HepG2 (cell line): ENCODE measurements around the gene TRMT112. TPM values are rescaled to one million over a fixed set of nuclear protein-coding genes. Genes with fewer than 3 reads are reported as not detected.

Experiments
- DNMT3B ChIP-seq: conservative IDR thresholded peaks from 2 replicates; pipeline ENCODE4 v1.6.1; 2016; ENCODE audit warnings: missing biosample characterization, control low read depth
- GATAD1 ChIP-seq: IDR thresholded peaks from 2 replicates; pipeline ENCODE4 v1.6.1; 2016; ENCODE audit warnings: missing genetic modification reagents, missing compliant biosample characterization
- NAIF1 ChIP-seq: sonication (generic); formaldehyde crosslinking; IDR thresholded peaks from 2 replicates; pipeline ENCODE4 v1.5.0; 2020; ENCODE audit warnings: mild to moderate bottlenecking, missing genetic modification reagents, borderline replicate concordance
- ONECUT2 ChIP-seq: sonication (generic); formaldehyde crosslinking; IDR thresholded peaks from 2 replicates; pipeline ENCODE4 v1.4.0; 2020; ENCODE audit warnings: missing genetic modification reagents
- PHF20 ChIP-seq: sonication (generic); formaldehyde crosslinking; IDR thresholded peaks from 2 replicates; pipeline ENCODE4 v1.5.0; 2020; ENCODE audit warnings: mild to moderate bottlenecking, missing genetic modification reagents
- TCF7 ChIP-seq: sonication (generic); IDR thresholded peaks from 2 replicates; pipeline ENCODE4 v1.6.1; 2016; ENCODE audit warnings: antibody characterized with exemption, low read depth
- THYN1 ChIP-seq: sonication (generic); formaldehyde crosslinking; IDR thresholded peaks from 2 replicates; pipeline ENCODE4 v1.8.1; 2023; ENCODE audit warnings: low read depth, mild to moderate bottlenecking, moderate library complexity, missing genetic modification reagents, borderline replicate concordance
- ZC3H13 ChIP-seq: sonication (generic); formaldehyde crosslinking; IDR thresholded peaks from 2 replicates; pipeline ENCODE4 v1.8.1; 2023; ENCODE audit warnings: mild to moderate bottlenecking, missing genetic modification reagents, moderate library complexity
- ZNF430 ChIP-seq: sonication (generic); formaldehyde crosslinking; IDR thresholded peaks from 2 replicates; pipeline ENCODE4 v1.9.0; 2021; ENCODE audit warnings: mild to moderate bottlenecking, missing genetic modification reagents
- ZNF543 ChIP-seq: sonication (generic); formaldehyde crosslinking; IDR thresholded peaks from 2 replicates; pipeline ENCODE4 v1.4.0; 2020; ENCODE audit warnings: mild to moderate bottlenecking, missing genetic modification reagents
- ZNF550 ChIP-seq: sonication (generic); formaldehyde crosslinking; IDR thresholded peaks from 2 replicates; pipeline ENCODE4 v1.4.0; 2020; ENCODE audit warnings: mild to moderate bottlenecking, missing genetic modification reagents, borderline replicate concordance
- polyA plus RNA-seq, 8 experiments: library from polyadenylated mRNA; depleted of rRNA in 3 of 8; stranded (reverse) in 7 of 8; unstranded in 1 of 8; fragments of >200 nt; fragmentation: Illumina TruSeq in 4 of 8; extraction: Trizol in 4 of 8; gene quantifications; 2 replicates each; pipeline versions ENCODE4 v1.2.1 to v1.2.3, GENCODE V29; 2011 to 2016; ENCODE audit warnings: low read depth in 4 of 8, missing spikeins in 1 of 8, mixed read lengths in 1 of 8; ENCODE audit not compliant: insufficient read depth in 1 of 8
- total RNA-seq, 5 experiments: library from RNA; depleted of rRNA; stranded (reverse); fragments of >200 nt; fragmentation: Illumina TruSeq; extraction: Trizol; gene quantifications; 2 replicates each; pipeline ENCODE4 v1.2.3, GENCODE V29; 2016; ENCODE audit warnings: low read depth in 1 of 5
- TF ChIP-seq, protein P1 (sequence below), 2 experiments: sonication (generic) in 1 of 2; formaldehyde crosslinking in 1 of 2; IDR thresholded peaks; 2 replicates each; pipeline versions ENCODE4 v1.4.0 to v1.6.1; 2018 to 2020; ENCODE audit warnings: missing genetic modification reagents in 2 of 2, borderline replicate concordance in 1 of 2, low read depth in 1 of 2, mild to moderate bottlenecking in 1 of 2, missing biosample characterization in 1 of 2
- TF ChIP-seq, protein P2 (sequence below): IDR thresholded peaks from 2 replicates; pipeline ENCODE4 v1.6.1; 2016; ENCODE audit warnings: mild to moderate bottlenecking
- TF ChIP-seq, protein P3 (sequence below): IDR thresholded peaks from 2 replicates; pipeline ENCODE4 v1.6.1; 2016; ENCODE audit warnings: control low read depth
- TF ChIP-seq, protein P4 (sequence below): sonication (generic); formaldehyde crosslinking; IDR thresholded peaks from 2 replicates; pipeline ENCODE4 v1.5.0; 2020; ENCODE audit warnings: mild to moderate bottlenecking, missing genetic modification reagents
- TF ChIP-seq, protein P5 (sequence below): sonication (generic); formaldehyde crosslinking; IDR thresholded peaks from 2 replicates; pipeline ENCODE4 v1.5.1; 2020; ENCODE audit warnings: mild to moderate bottlenecking, missing genetic modification reagents

Gene TRMT112
- total and polyA plus RNA-seq, 2 of the 13 experiments (the other 11 are each of a cell fraction or from before 2014, with no cell fraction given), result 186 to 409 TPM

DNA sequence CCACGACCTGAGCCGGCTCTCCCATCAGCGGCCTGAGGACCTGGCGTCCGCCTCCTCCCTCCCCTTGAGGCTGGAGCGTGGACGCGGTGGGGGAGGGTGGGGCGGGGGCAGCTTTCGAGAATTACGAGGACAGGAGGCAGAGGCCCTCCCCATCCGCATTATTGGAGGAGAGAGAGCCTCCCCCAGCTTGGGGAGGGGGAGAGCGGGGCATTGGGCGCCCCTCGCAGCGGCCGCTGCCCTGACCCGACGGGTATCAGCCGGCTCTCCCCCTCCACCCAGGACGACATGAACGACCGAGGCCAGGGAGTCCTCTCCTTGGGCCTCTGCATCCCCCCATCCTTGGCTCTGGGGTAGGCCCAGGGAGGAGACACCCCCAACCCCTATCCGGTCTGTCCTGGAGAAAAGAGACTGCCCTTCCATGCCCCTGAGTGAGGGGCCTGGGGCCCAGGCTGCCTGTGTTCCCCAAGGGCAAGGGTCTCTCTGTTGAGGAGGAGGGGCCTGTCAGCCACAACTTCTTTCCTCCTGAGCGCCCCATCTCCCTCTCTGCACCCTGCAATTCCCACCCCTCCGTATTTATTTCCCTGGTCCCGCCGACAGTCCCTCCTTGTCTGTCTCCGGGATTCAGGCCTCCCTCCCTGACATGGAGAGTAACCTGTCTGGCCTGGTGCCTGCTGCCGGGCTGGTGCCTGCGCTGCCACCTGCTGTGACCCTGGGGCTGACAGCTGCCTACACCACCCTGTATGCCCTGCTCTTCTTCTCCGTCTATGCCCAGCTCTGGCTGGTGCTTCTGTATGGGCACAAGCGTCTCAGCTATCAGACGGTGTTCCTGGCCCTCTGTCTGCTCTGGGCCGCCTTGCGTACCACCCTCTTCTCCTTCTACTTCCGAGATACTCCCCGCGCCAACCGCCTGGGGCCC lies 31.2 kb downstream of the TRMT112 start (continued):
- TF ChIP-seq ZC3H13 (CRISPR knock-in tag) (no peak), GATAD1 (CRISPR knock-in tag) (peak; percentile 2; the same call in 1 of the 2 replicates), NAIF1 (peak; percentile 97; the same call in 1 of the 2 replicates), ONECUT2 (no peak), PHF20 (CRISPR knock-in tag) (no peak), DNMT3B (CRISPR knock-in tag) (no peak), TCF7 (no peak), ZNF430 (CRISPR knock-in tag) (no peak), ZNF543 (CRISPR knock-in tag) (0 out of 2 replicates have a peak, but pooled peaks have one; percentile 41), THYN1 (CRISPR knock-in tag) (no peak), ZNF550 (CRISPR knock-in tag) (no peak)
- TF ChIP-seq, protein P1, sequence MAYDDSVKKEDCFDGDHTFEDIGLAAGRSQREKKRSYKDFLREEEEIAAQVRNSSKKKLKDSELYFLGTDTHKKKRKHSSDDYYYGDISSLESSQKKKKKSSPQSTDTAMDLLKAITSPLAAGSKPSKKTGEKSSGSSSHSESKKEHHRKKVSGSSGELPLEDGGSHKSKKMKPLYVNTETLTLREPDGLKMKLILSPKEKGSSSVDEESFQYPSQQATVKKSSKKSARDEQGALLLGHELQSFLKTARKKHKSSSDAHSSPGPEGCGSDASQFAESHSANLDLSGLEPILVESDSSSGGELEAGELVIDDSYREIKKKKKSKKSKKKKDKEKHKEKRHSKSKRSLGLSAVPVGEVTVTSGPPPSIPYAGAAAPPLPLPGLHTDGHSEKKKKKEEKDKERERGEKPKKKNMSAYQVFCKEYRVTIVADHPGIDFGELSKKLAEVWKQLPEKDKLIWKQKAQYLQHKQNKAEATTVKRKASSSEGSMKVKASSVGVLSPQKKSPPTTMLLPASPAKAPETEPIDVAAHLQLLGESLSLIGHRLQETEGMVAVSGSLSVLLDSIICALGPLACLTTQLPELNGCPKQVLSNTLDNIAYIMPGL (CRISPR knock-in tag; IDR thresholded peaks at IDR 0.05; ENCODE audit: borderline replicate concordance in 1 of 2, low read depth in 1 of 2), result no peak; a peak in 1 of 4 replicates
- TF ChIP-seq, protein P2, sequence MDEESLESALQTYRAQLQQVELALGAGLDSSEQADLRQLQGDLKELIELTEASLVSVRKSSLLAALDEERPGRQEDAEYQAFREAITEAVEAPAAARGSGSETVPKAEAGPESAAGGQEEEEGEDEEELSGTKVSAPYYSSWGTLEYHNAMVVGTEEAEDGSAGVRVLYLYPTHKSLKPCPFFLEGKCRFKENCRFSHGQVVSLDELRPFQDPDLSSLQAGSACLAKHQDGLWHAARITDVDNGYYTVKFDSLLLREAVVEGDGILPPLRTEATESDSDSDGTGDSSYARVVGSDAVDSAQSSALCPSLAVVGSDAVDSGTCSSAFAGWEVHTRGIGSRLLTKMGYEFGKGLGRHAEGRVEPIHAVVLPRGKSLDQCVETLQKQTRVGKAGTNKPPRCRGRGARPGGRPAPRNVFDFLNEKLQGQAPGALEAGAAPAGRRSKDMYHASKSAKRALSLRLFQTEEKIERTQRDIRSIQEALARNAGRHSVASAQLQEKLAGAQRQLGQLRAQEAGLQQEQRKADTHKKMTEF (CRISPR knock-in tag), result peak; percentile 15; the same call in 1 of the 2 replicates
- TF ChIP-seq, protein P3, sequence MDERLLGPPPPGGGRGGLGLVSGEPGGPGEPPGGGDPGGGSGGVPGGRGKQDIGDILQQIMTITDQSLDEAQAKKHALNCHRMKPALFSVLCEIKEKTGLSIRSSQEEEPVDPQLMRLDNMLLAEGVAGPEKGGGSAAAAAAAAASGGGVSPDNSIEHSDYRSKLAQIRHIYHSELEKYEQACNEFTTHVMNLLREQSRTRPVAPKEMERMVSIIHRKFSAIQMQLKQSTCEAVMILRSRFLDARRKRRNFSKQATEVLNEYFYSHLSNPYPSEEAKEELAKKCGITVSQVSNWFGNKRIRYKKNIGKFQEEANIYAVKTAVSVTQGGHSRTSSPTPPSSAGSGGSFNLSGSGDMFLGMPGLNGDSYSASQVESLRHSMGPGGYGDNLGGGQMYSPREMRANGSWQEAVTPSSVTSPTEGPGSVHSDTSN (CRISPR knock-in tag), result no peak
- TF ChIP-seq, protein P4, sequence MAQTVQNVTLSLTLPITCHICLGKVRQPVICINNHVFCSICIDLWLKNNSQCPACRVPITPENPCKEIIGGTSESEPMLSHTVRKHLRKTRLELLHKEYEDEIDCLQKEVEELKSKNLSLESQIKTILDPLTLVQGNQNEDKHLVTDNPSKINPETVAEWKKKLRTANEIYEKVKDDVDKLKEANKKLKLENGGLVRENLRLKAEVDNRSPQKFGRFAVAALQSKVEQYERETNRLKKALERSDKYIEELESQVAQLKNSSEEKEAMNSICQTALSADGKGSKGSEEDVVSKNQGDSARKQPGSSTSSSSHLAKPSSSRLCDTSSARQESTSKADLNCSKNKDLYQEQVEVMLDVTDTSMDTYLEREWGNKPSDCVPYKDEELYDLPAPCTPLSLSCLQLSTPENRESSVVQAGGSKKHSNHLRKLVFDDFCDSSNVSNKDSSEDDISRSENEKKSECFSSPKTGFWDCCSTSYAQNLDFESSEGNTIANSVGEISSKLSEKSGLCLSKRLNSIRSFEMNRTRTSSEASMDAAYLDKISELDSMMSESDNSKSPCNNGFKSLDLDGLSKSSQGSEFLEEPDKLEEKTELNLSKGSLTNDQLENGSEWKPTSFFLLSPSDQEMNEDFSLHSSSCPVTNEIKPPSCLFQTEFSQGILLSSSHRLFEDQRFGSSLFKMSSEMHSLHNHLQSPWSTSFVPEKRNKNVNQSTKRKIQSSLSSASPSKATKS (CRISPR knock-in tag), result no peak
- TF ChIP-seq, protein P5, sequence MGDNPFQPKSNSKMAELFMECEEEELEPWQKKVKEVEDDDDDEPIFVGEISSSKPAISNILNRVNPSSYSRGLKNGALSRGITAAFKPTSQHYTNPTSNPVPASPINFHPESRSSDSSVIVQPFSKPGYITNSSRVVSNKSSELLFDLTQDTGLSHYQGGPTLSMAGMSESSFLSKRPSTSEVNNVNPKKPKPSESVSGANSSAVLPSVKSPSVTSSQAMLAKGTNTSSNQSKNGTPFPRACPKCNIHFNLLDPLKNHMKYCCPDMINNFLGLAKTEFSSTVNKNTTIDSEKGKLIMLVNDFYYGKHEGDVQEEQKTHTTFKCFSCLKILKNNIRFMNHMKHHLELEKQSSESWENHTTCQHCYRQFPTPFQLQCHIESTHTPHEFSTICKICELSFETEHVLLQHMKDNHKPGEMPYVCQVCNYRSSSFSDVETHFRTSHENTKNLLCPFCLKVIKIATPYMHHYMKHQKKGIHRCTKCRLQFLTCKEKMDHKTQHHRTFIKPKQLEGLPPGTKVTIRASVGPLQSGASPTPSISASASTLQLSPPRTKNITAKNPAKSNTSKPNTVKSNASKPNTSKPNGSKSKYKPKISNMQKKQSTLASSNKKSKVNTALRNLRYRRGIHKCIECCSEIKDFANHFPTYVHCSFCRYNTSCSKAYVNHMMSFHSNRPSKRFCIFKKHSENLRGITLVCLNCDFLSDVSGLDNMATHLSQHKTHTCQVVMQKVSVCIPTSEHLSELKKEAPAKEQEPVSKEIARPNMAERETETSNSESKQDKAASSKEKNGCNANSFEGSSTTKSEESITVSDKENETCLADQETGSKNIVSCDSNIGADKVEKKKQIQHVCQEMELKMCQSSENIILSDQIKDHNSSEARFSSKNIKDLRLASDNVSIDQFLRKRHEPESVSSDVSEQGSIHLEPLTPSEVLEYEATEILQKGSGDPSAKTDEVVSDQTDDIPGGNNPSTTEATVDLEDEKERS (CRISPR knock-in tag), result no peak
